ENCODE data around the gene KSR2. TPM values are rescaled to one million over a fixed set of nuclear protein-coding genes. Genes with fewer than 3 reads are reported as not detected.
A peak's percentile ranks its signal among the peaks of the same experiment; 100 is the strongest.

KSR2 gene
- total RNA-seq, 1 experiment from 2014 or later: 0.14 TPM

GRCh38 chr12:117494833-117495655 lies 473.7 kb downstream of the KSR2 start:
- in situ Hi-C loops (cut with HindIII; ENCODE audit: low pct_unique_long_range_greater_than_20kb, low sequenced_read_pairs): no loop called here
- DNase-seq (ENCODE audit: low read depth): peak; percentile 89

DNA sequence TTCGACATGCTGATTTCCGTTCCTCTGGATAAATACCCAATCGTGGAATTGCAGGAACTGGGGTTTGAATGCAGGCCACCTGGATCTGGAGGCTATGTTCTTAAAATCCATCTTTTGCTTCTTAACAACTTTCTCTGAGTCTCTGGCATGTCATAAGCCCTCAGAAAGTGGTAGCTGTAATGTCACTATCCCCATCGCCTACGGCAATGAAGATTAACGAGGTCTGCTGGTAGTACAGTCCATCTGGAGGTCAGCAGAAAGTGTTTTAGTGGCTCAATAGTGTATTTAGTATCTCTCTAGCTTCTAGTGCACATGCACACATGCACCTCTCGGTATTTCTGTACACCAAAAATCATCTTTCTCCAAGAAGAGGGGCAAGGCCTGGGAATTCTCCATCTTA lies 477.1 kb downstream of the KSR2 start:
- no peak for DNase-seq (ENCODE audit: low read depth)
- in situ Hi-C loops (cut with HindIII; ENCODE audit: low pct_unique_long_range_greater_than_20kb, low sequenced_read_pairs): no loop called here

DNA sequence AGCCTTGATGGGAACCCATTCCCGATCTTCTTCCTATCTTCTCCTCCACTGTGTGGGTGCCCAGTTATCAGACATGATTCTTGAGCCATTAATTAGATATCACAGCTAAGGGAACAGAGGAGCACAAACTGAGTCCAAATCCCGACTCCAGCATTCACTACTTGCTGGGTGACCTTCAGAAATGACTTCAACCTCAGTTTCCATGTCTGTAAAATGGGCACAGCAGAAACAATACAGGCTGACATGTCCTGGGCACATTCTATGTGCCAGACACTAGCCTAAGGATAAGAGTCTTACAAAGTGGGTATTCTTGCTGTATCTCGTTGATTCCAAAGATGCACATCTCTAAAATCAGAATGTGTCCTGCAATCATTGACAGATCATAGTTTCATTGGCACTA lies 478.7 kb downstream of the KSR2 start:
- in situ Hi-C loops (cut with HindIII; ENCODE audit: low pct_unique_long_range_greater_than_20kb, low sequenced_read_pairs): no loop called here

GRCh38 chr12:117489671-117490070 lies 479.1 kb downstream of the KSR2 start:
- DNase-seq (ENCODE audit: low read depth): no peak
- in situ Hi-C loops (cut with HindIII; ENCODE audit: low pct_unique_long_range_greater_than_20kb, low sequenced_read_pairs): no loop called here

More for the DNA sequence above, 478.7 kb downstream of the KSR2 start:
- DNase-seq (ENCODE audit: low read depth): no peak

DNA sequence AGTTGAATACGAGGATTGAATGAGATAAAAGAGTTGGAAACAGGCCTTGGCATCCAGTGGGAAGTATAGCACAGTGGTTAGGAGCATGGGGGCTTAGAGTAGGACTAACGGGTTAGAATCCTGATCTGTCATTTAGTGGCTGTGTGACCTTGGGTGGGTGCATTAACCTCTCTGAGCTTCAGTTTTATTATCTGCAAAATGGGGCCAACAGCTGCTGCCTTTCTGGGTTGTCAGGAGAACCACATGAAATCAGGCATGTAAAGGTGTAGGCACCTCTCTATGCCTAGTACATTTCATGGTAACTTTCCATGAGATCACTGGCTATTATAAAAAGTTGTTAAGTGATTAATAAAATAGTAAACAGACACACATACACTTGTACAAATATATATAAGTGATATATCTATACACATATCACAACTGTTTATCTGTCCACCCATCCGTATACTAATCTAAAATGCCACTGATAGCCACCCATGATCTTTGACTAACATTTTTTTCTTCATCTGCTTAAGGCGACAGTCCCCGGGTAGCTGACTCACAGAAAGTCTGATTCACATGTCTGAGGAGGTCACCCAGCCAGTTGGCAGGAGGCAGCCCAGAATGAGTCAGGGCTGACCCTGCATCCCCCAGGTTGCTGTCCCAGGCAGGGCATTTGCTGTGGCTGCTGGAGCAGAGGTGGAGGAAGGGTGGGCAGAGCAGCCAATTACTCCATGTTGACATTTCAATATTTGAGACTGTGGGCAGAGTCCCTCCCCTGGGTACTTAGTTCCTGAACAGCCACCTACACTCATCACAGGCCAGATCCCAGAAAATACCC lies 481.7 kb downstream of the KSR2 start:
- peak; percentile 99 for DNase-seq (ENCODE audit: low read depth)
- in situ Hi-C loops (cut with HindIII; ENCODE audit: low pct_unique_long_range_greater_than_20kb, low sequenced_read_pairs): no loop called here

- peak; percentile 91 for DNase-seq (ENCODE audit: low read depth)
- in situ Hi-C loops (cut with HindIII; ENCODE audit: low pct_unique_long_range_greater_than_20kb, low sequenced_read_pairs): no loop called here
Observed at GRCh38 chr12:117485984-117486839, 482.6 kb downstream of the KSR2 start.

GRCh38 chr12:117484901-117485300 lies 483.9 kb downstream of the KSR2 start:
- in situ Hi-C loops (cut with HindIII; ENCODE audit: low pct_unique_long_range_greater_than_20kb, low sequenced_read_pairs): no loop called here
- no peak for DNase-seq (ENCODE audit: low read depth)

DNA sequence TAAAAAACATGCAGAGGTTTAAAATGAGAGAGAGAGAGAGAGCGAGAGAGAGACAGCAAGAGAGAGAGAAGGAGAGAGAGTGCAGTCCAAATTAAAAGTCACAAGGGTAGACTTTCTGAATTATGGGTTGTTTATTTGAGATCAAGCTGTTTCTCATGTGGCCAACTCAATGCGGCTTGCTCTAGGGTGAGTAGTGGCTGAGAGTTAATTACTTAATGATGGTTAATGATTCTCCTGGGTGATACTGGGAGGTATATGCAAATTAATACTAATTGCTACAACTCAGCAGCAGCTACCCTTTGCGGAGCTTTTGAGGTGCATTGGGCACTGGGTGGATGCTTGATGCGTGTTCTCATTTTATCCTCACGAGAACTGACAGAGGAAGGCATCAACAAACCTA lies 485.3 kb downstream of the KSR2 start:
- in situ Hi-C loops (cut with HindIII; ENCODE audit: low pct_unique_long_range_greater_than_20kb, low sequenced_read_pairs): no loop called here
- no peak for DNase-seq (ENCODE audit: low read depth)

DNA sequence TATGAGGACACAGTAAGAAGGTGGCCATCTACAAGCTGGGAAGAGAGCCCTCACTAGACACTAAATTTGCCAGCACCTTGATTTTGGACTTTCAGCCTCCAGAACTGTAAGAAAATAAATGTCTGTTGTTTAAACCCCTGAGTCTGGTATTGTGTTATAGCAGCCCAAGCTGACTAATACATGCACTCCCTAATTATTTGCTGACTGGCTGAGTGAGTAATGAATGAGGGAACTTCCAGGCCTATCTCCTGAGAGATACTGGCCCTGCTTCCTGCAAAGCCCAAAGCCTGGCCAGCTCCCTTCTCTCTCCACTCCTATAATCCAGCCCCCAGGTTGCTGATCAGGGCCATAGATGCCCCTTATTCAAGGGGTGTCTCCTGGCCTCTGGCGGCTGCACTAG lies 487.3 kb downstream of the KSR2 start:
- no peak for DNase-seq (ENCODE audit: low read depth)
- in situ Hi-C loops (cut with HindIII; ENCODE audit: low pct_unique_long_range_greater_than_20kb, low sequenced_read_pairs): no loop called here

- no peak for DNase-seq (ENCODE audit: low read depth)
- in situ Hi-C loops (cut with HindIII; ENCODE audit: low pct_unique_long_range_greater_than_20kb, low sequenced_read_pairs): no loop called here
Observed at GRCh38 chr12:117476341-117476740, 492.4 kb downstream of the KSR2 start.

DNA sequence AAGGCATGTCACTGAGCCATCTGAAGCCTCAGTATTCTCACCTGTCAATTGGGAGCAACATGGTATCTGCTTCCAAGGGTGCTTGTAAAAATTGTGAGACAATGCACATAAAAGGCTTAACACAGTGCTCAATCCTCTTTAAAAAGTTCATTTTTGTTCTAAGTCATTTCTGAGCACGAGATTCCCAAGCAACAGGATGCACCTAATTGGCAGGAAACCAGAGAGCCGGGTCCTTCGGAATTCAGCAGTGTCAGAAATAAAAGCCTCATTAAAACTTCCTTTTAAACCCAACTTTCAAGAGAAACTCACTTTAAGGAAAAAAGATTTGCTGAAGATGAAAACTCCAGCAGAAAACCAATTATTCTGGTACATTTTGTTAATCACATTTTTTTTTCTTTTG lies 494.9 kb downstream of the KSR2 start:
- DNase-seq (ENCODE audit: low read depth): no peak
- in situ Hi-C loops (cut with HindIII; ENCODE audit: low pct_unique_long_range_greater_than_20kb, low sequenced_read_pairs): no loop called here

- in situ Hi-C loops (cut with HindIII; ENCODE audit: low pct_unique_long_range_greater_than_20kb, low sequenced_read_pairs): no loop called here
- no peak for DNase-seq (ENCODE audit: low read depth)
Observed at GRCh38 chr12:117472983-117473382, 495.8 kb downstream of the KSR2 start.

DNA sequence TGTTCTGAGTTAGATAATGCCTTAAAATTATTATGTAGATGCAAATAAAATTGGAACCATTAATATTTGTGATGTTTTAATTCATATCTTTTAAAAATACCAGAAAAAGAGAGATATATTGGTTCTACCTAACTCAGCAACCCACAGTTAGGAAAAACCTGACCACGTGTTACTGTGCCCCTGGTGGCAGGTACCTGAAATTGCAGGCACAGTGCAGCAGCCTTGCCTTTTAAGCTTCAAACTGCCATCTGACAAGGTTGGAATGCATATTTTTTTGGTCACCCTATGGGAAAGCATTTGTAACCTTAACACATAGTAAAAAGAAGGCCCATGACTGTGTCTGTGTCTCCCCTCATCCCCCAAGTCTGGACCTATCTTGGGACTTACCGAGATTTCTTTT lies 498.0 kb downstream of the KSR2 start:
- DNase-seq (ENCODE audit: low read depth): no peak
- in situ Hi-C loops (cut with HindIII; ENCODE audit: low pct_unique_long_range_greater_than_20kb, low sequenced_read_pairs): no loop called here

- no peak for DNase-seq (ENCODE audit: low read depth)
- in situ Hi-C loops (cut with HindIII; ENCODE audit: low pct_unique_long_range_greater_than_20kb, low sequenced_read_pairs): no loop called here
Observed at GRCh38 chr12:117469883-117470483, 498.8 kb downstream of the KSR2 start.

GRCh38 chr12:117468016-117468415 lies 500.8 kb downstream of the KSR2 start:
- in situ Hi-C loops (cut with HindIII; ENCODE audit: low pct_unique_long_range_greater_than_20kb, low sequenced_read_pairs): no loop called here
- DNase-seq (ENCODE audit: low read depth): no peak

GRCh38 chr12:117467588-117467987 lies 501.2 kb downstream of the KSR2 start:
- no peak for DNase-seq (ENCODE audit: low read depth)
- in situ Hi-C loops (cut with HindIII; ENCODE audit: low pct_unique_long_range_greater_than_20kb, low sequenced_read_pairs): no loop called here

DNA sequence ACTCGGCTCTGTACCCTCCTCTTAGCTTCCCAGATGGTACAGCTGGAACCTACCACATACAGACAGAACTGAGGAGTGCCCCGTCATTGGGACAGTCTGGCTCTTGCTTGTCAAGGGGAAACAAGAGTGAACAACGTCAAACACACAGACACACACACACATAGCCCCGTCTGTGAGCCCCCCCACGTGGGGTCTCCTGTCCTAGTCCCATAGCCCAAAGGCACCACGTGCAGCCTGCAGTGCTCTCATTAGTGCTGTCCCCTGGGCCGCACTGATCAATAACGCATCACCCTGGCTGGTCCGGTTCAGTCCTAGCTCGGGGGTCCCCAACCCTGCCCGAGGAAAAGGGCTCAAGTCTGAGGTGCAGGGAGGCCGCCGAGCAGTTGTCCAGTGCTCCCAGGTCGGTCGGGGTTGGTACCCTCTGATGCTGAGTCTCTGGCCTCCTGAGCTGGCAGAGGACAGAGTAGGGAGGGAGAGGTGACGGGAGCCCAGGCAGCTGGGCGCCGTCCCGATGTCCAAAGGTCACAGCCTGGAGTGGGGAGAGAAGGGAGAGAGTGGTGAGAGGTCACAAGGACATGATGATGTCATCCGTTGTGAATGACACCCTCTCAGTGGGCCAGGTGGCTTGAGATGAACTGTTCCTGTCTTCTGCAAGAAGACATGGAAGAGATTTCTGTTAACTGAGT lies 502.0 kb downstream of the KSR2 start:
- in situ Hi-C loops (cut with HindIII; ENCODE audit: low pct_unique_long_range_greater_than_20kb, low sequenced_read_pairs): no loop called here
- DNase-seq (ENCODE audit: low read depth): no peak

DNA sequence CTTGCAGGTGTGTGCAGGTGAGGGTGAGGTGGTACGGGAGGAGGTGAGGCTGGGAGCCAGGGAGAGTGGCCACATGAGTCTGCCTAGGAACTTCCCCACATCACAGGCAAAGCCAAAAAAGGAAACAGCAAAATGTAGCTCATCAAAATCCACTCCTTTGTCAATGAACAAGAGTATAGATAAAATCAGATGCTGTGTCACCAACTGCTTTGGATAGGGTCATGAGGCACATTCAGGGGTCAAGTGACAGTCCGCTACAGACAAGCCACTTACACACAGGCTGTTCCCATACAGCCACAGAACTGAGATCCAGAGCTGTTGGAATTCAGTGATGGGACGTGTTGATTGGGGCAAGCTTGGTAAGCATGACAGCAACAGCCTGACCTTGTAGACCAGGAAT lies 507.1 kb downstream of the KSR2 start:
- in situ Hi-C loops (cut with HindIII; ENCODE audit: low pct_unique_long_range_greater_than_20kb, low sequenced_read_pairs): no loop called here
- DNase-seq (ENCODE audit: low read depth): no peak
